ENCODE data around the gene GPR132.
"Not testable (repeated sequence)": the region's sequence is repeated elsewhere in the genome, so short reads cannot be mapped to it uniquely, and the experiment has no call there.

GPR132 gene

GRCh38 chr14:105076296-105076804 lies 11.1 kb upstream of the GPR132 start:
- in situ Hi-C loops (cut with HindIII; ENCODE audit: low sequenced_read_pairs), result no loop called here

- in situ Hi-C loops (cut with HindIII; ENCODE audit: low sequenced_read_pairs), result no loop called here
These were observed 10.4 kb upstream of the GPR132 start for GRCh38 chr14:105075379-105076295.

GRCh38 chr14:105074601-105075053 lies 9.4 kb upstream of the GPR132 start:
- in situ Hi-C loops (cut with HindIII; ENCODE audit: low sequenced_read_pairs), result no loop called here

GRCh38 chr14:105073720-105074600 lies 8.7 kb upstream of the GPR132 start:
- in situ Hi-C loops (cut with HindIII; ENCODE audit: low sequenced_read_pairs), result no loop called here

- in situ Hi-C loops (cut with HindIII; ENCODE audit: low sequenced_read_pairs), result no loop called here
These were observed 7.9 kb upstream of the GPR132 start for GRCh38 chr14:105072892-105073719.

GRCh38 chr14:105072381-105072861 lies 7.2 kb upstream of the GPR132 start:
- in situ Hi-C loops (cut with HindIII; ENCODE audit: low sequenced_read_pairs), result no loop called here

GRCh38 chr14:105071942-105072341 lies 6.7 kb upstream of the GPR132 start:
- in situ Hi-C loops (cut with HindIII; ENCODE audit: low sequenced_read_pairs), result no loop called here

GRCh38 chr14:105071326-105071725 lies 6.1 kb upstream of the GPR132 start:
- in situ Hi-C loops (cut with HindIII; ENCODE audit: low sequenced_read_pairs), result no loop called here

- in situ Hi-C loops (cut with HindIII; ENCODE audit: low sequenced_read_pairs), result no loop called here
These were observed 5.5 kb upstream of the GPR132 start for GRCh38 chr14:105070760-105071137.

GRCh38 chr14:105069871-105070759 lies 4.9 kb upstream of the GPR132 start:
- in situ Hi-C loops (cut with HindIII; ENCODE audit: low sequenced_read_pairs), result no loop called here

- in situ Hi-C loops (cut with HindIII; ENCODE audit: low sequenced_read_pairs), result no loop called here
These were observed 4.3 kb upstream of the GPR132 start for GRCh38 chr14:105069522-105069870.

GRCh38 chr14:105068818-105069217 lies 3.6 kb upstream of the GPR132 start:
- in situ Hi-C loops (cut with HindIII; ENCODE audit: low sequenced_read_pairs), result no loop called here

GRCh38 chr14:105067969-105068301 lies 2.7 kb upstream of the GPR132 start:
- in situ Hi-C loops (cut with HindIII; ENCODE audit: low sequenced_read_pairs), result no loop called here

GRCh38 chr14:105067140-105067968 lies 2.1 kb upstream of the GPR132 start:
- in situ Hi-C loops (cut with HindIII; ENCODE audit: low sequenced_read_pairs), result no loop called here

- in situ Hi-C loops (cut with HindIII; ENCODE audit: low sequenced_read_pairs), result no loop called here
These were observed 1.2 kb upstream of the GPR132 start for GRCh38 chr14:105066240-105067071.

GRCh38 chr14:105064721-105065143 lies 498 bp downstream of the GPR132 start:
- in situ Hi-C loops (cut with HindIII; ENCODE audit: low sequenced_read_pairs), result no loop called here

- in situ Hi-C loops (cut with HindIII; ENCODE audit: low sequenced_read_pairs), result no loop called here
These were observed 1.2 kb downstream of the GPR132 start for GRCh38 chr14:105064001-105064400.

- in situ Hi-C loops (cut with HindIII; ENCODE audit: low sequenced_read_pairs), result not testable (repeated sequence)
These were observed 1.7 kb downstream of the GPR132 start for GRCh38 chr14:105063506-105063905.
